K562 (cell line): Measurements from ENCODE around the gene PSMD14. TPM values are rescaled to one million over a fixed set of nuclear protein-coding genes. Genes with fewer than 3 reads are reported as not detected.

ENCODE experiments used
- ATAC-seq: fragments of 200-7000 bp; cut with Tn5 transposase; 3 replicates; pipeline ENCODE4 v1.9.1; 2020; ENCODE audit warnings: moderate library complexity
- BruUV-seq: library from RNA; stranded (reverse); fragments of 400-500 nt; replicated peaks from 2 replicates; lab custom pipeline; 2021; lab: Mats Ljungman, UMichigan
- CTCF ChIA-PET: fragments of 300-600 bp; formaldehyde crosslinking; extraction: SDS; loops from one replicate; lab custom pipeline; 2021; ENCODE audit warnings: low intra/inter-chr PET ratio; lab: Yijun Ruan, JAX
- POLR2A ChIA-PET: fragments of 300-600, 350-650 bp; sonication (Branson Sonifier 250); formaldehyde crosslinking; extraction: SDS; loops from one replicate; lab custom pipeline; 2021; ENCODE audit warnings: antibody characterized with exemption, inconsistent platforms; lab: Yijun Ruan, JAX
- DNase-seq, 4 experiments: peaks; one replicate each; pipeline versions ENCODE4 v3.0.0 to v3.0.0-alpha.2; 2011 to 2018; ENCODE audit warnings: low spot score in 3 of 4, mixed read lengths in 3 of 4; ENCODE audit errors: extremely low read depth in 1 of 4
- FAIRE-seq: peaks from 2 replicates; lab custom pipeline; 2011; peaks lifted over from hg19 to GRCh38; lab: Jason Lieb, UNC
- H2AFZ ChIP-seq: 2 replicates; pipeline ENCODE4 v1.6.0; 2011; ENCODE audit warnings: low read depth, low read length, control low read depth, inconsistent platforms
- H3K27ac ChIP-seq: fragments of 200-600 bp; 3 replicates; pipeline ENCODE4 v1.8.0; 2011; ENCODE audit warnings: low read depth, mild to moderate bottlenecking, control low read depth, inconsistent platforms, low read length, moderate library complexity, mixed read lengths; ENCODE audit errors: extremely low read depth
- H3K27me3 ChIP-seq, 2 experiments: fragments of 300-600 bp in 1 of 2; 2 replicates in 1 of 2; 3 replicates in 1 of 2; pipeline versions ENCODE4 v1.6.0 to v1.8.0; 2011; ENCODE audit warnings: inconsistent platforms in 2 of 2, low read length in 2 of 2, mild to moderate bottlenecking in 1 of 2, mixed read lengths in 1 of 2, moderate library complexity in 1 of 2; ENCODE audit not compliant: control insufficient read depth in 2 of 2, insufficient read depth in 2 of 2
- H3K36me3 ChIP-seq: fragments of 300-600 bp; 3 replicates; pipeline ENCODE4 v1.8.0; 2011; ENCODE audit warnings: mild to moderate bottlenecking, low read length, inconsistent platforms; ENCODE audit not compliant: control insufficient read depth, insufficient read depth
- H3K4me1 ChIP-seq, 2 experiments: fragments of 200-600 bp in 1 of 2; replicated peaks in 1 of 2; 2 replicates in 1 of 2; 3 replicates in 1 of 2; pipeline versions ENCODE4 v1.5.1 to v1.8.0; 2011; ENCODE audit warnings: inconsistent platforms in 2 of 2, low read length in 2 of 2, mild to moderate bottlenecking in 1 of 2, mixed read lengths in 1 of 2, moderate library complexity in 1 of 2; ENCODE audit not compliant: control insufficient read depth in 2 of 2, insufficient read depth in 2 of 2
- H3K4me2 ChIP-seq: 2 replicates; pipeline ENCODE4 v1.6.1; 2011; ENCODE audit warnings: low read length, control low read depth, inconsistent platforms, mixed read lengths; ENCODE audit not compliant: insufficient read depth
- H3K4me3 ChIP-seq: fragments of 200-600 bp; sonication (generic), shearing (Covaris generic); 2 replicates; pipeline ENCODE4 v1.5.1; 2016; ENCODE audit warnings: control low read depth, inconsistent platforms
- H3K79me2 ChIP-seq: fragments of 200-600 bp; 3 replicates; pipeline ENCODE4 v1.8.0; 2011; ENCODE audit warnings: low read length, inconsistent platforms; ENCODE audit not compliant: control insufficient read depth, insufficient read depth
- H3K9ac ChIP-seq, 2 experiments: 2 replicates each; pipeline versions ENCODE4 v1.6.0 to v1.6.1; 2011; ENCODE audit warnings: low read depth in 2 of 2, low read length in 2 of 2, control low read depth in 1 of 2, inconsistent platforms in 1 of 2, mild to moderate bottlenecking in 1 of 2, mixed read lengths in 1 of 2; ENCODE audit not compliant: insufficient read depth in 1 of 2
- H3K9me1 ChIP-seq: one replicate; pipeline ENCODE4 v1.6.0; 2011; ENCODE audit warnings: inconsistent platforms, mild to moderate bottlenecking, low read length, moderate library complexity; ENCODE audit not compliant: control insufficient read depth, insufficient read depth
- H3K9me3 ChIP-seq: replicated peaks from 2 replicates; pipeline ENCODE4 v1.5.1; 2011; ENCODE audit warnings: low read depth, low read length, inconsistent platforms; ENCODE audit not compliant: control insufficient read depth, insufficient read depth
- H4K20me1 ChIP-seq: replicated peaks from 2 replicates; pipeline ENCODE4 v1.6.1; 2011; ENCODE audit warnings: low read length, inconsistent platforms, mixed read lengths; ENCODE audit not compliant: control insufficient read depth, insufficient read depth
- CHD2 ChIP-seq: IDR thresholded peaks from 2 replicates; pipeline ENCODE4 v1.6.1; 2011; ENCODE audit warnings: low read depth, low read length
- TGIF2 ChIP-seq: sonication (generic); formaldehyde crosslinking; IDR thresholded peaks from 2 replicates; pipeline ENCODE4 v1.8.1; 2022; ENCODE audit warnings: mild to moderate bottlenecking, missing genetic modification reagents, moderate library complexity
- ZNF431 ChIP-seq: sonication (generic); formaldehyde crosslinking; IDR thresholded peaks from 2 replicates; pipeline ENCODE4 v1.8.0; 2022; ENCODE audit warnings: mild to moderate bottlenecking, missing genetic modification reagents
- whole genome bisulfite sequencing: fragments of 100-300 bp; shearing (Covaris generic); methylation state at CpG from one replicate; pipeline ENCODE4 v1.1.6; 2016; ENCODE audit warnings: low coverage, mixed read lengths; ENCODE audit not compliant: insufficient coverage; ENCODE audit errors: missing lambda C conversion rate; 5-methylcytosine and 5-hydroxymethylcytosine counted together
- in situ Hi-C: fragments of 300-500 bp; cut with MboI; formaldehyde crosslinking; loops from 4 replicates; pipeline ENCODE4 v1.15.0; 2018; ENCODE audit warnings: inconsistent platforms, mixed read lengths
- intact Hi-C: fragments of 100-400 bp; cut with micrococcal nuclease; formaldehyde crosslinking; loops from 2 replicates; pipeline ENCODE4 v1.14.2; 2022
- polyA plus RNA-seq, 8 experiments: library from polyadenylated mRNA; depleted of rRNA in 4 of 8; stranded (reverse) in 5 of 8; unstranded in 3 of 8; fragments of >200 nt; fragmentation: Nextera tagmentation in 2 of 8; fragmentation: Illumina TruSeq in 1 of 8; extraction: Ambion mirVana in 2 of 8; extraction: Trizol in 1 of 8; gene quantifications; 2 replicates each; pipeline versions ENCODE4 v1.2.1 to v1.2.3, GENCODE V29; 2011 to 2014; ENCODE audit warnings: inconsistent platforms in 1 of 8, missing spikeins in 1 of 8
- total RNA-seq, 7 experiments: library from RNA; depleted of rRNA in 6 of 7; stranded (reverse); fragments of >200 nt in 6 of 7; fragmentation: Illumina TruSeq in 2 of 7; extraction: Trizol in 2 of 7; gene quantifications; 2 replicates each; pipeline versions ENCODE4 v1.2.1 to v1.2.3, GENCODE V29; 2011 to 2021; ENCODE audit warnings: low replicate concordance in 1 of 7
- TF ChIP-seq, protein P1 (sequence below): fragments of 450-650 bp; formaldehyde crosslinking; conservative IDR thresholded peaks from 2 replicates; pipeline ENCODE4 v1.4.0; 2022; ENCODE audit warnings: mild to moderate bottlenecking, missing genetic modification characterization
- TF ChIP-seq, protein P2 (sequence below): sonication (generic); formaldehyde crosslinking; IDR thresholded peaks from 2 replicates; pipeline ENCODE4 v1.8.1; 2023; ENCODE audit warnings: mild to moderate bottlenecking, missing genetic modification reagents

The PSMD14 gene
- total and polyA plus RNA-seq, 9 of the 15 experiments (the other 6 are each of a cell fraction or from before 2014, with no cell fraction given): 151 to 515 (median 228) TPM

DNA sequence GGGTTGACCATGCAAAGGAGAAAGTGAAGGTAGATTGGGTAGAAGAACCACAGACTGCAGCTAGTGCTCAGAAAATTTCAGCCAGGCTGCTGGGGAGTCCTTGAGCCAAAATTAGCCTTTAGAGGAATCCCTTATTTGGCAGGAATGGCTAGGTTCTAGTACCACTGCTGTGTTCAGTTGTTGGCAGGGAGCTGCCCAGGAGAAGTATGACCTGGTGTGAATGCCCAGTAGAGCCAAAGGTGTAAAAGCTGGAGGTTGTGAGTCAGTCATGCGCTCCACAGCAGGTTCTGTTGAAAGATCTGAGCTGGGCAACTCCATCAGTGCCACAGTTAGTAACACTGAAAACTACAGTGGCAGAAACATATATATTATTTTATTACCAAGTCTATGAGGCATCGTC lies 71.5 kb downstream of the PSMD14 start:
- TF ChIP-seq ZNF431 (CRISPR knock-in tag): no peak
- no peak for TF ChIP-seq TGIF2 (CRISPR knock-in tag)
- TF ChIP-seq CHD2: no peak
- TF ChIP-seq, protein P1, sequence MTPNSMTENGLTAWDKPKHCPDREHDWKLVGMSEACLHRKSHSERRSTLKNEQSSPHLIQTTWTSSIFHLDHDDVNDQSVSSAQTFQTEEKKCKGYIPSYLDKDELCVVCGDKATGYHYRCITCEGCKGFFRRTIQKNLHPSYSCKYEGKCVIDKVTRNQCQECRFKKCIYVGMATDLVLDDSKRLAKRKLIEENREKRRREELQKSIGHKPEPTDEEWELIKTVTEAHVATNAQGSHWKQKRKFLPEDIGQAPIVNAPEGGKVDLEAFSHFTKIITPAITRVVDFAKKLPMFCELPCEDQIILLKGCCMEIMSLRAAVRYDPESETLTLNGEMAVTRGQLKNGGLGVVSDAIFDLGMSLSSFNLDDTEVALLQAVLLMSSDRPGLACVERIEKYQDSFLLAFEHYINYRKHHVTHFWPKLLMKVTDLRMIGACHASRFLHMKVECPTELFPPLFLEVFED: no peak
- TF ChIP-seq, protein P2, sequence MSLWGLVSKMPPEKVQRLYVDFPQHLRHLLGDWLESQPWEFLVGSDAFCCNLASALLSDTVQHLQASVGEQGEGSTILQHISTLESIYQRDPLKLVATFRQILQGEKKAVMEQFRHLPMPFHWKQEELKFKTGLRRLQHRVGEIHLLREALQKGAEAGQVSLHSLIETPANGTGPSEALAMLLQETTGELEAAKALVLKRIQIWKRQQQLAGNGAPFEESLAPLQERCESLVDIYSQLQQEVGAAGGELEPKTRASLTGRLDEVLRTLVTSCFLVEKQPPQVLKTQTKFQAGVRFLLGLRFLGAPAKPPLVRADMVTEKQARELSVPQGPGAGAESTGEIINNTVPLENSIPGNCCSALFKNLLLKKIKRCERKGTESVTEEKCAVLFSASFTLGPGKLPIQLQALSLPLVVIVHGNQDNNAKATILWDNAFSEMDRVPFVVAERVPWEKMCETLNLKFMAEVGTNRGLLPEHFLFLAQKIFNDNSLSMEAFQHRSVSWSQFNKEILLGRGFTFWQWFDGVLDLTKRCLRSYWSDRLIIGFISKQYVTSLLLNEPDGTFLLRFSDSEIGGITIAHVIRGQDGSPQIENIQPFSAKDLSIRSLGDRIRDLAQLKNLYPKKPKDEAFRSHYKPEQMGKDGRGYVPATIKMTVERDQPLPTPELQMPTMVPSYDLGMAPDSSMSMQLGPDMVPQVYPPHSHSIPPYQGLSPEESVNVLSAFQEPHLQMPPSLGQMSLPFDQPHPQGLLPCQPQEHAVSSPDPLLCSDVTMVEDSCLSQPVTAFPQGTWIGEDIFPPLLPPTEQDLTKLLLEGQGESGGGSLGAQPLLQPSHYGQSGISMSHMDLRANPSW (CRISPR knock-in tag): no peak
- ChIA-PET POLR2A (interaction anchor here (1.4 kb wide), 1 partner anchor 10 kb away, joined by 5 read pairs; no protein-coding TSS in a partner anchor), CTCF (no interaction called here)
- DNase-seq (no peak), FAIRE-seq (no peak), ATAC-seq (no peak)
- Histone ChIP-seq H2AFZ (no peak overlapping the region), H3K4me3 (no peak overlapping the region), H3K4me1 (no peaks in the 10 kb centered on the region), H4K20me1 (no peaks in the 10 kb centered on the region), H3K27ac (no peak overlapping the region), H3K4me2 (no peak overlapping the region), H3K9me3 (no peaks in the 10 kb centered on the region), H3K36me3 (peaks cover 60% of the 10 kb centered on the region), H3K79me2 (no peaks in the 10 kb centered on the region; the same call in 2 of the 3 replicates), H3K9me1 (no peaks in the 10 kb centered on the region), H3K9ac (no peak overlapping the region), H3K27me3 (no peaks in the 10 kb centered on the region)
- intact Hi-C loops: no loop called here
- 98% methylated on average over 2 of the region's 2 CpGs for WGBS
- BruUV-seq: no TSS peak
- in situ Hi-C loops: no loop called here
